NT2/D1 (cell line): ENCODE data around the gene PSMD3.

Experiments
- SUZ12 ChIP-seq: IDR thresholded peaks from 2 replicates; pipeline ENCODE4 v1.6.1; 2011; ENCODE audit not compliant: insufficient read length, insufficient read depth; ENCODE audit errors: extremely low read depth
- YY1 ChIP-seq: IDR thresholded peaks from 2 replicates; pipeline ENCODE4 v1.6.1; 2011; ENCODE audit not compliant: insufficient read length, insufficient read depth
- ZNF274 ChIP-seq: IDR thresholded peaks from 2 replicates; pipeline ENCODE4 v1.6.1; 2011; ENCODE audit warnings: mild to moderate bottlenecking, low read depth, low read length

DNA sequence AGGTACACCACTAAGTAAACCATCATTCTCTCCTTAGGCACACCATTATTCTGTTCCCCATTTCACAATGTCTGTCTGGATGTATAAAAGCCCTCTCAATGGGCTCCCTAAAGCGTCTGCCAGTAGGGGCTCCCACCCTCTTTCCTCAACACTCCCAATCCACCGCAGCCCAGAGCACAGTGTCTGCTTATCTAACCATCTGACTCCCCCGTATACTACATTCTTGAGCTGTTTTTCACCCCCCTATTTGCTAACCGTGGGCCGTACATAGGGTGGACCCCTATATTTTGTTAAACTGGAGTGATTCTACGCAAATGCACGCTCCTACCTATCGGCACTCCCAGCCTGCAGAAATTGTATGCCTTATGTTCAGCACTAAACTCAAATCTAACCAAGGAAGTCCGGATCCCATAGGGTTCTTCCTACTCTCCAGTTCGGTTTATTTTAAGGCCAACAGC is 685 bp upstream of the PSMD3 start:
- no peak for TF ChIP-seq SUZ12
- TF ChIP-seq ZNF274: no peak
- no peak for TF ChIP-seq YY1
